Activated T-cell treated with anti-CD3 and anti-CD28 coated beads for 4 hours (primary cell): ENCODE data around the gene KLF13.

ENCODE experiments used
- DNase-seq: peaks from one replicate; pipeline ENCODE4 v3.0.0-alpha.2; 2020

Gene KLF13

GRCh38 chr15:31300981-31301672, 25.5 kb upstream of the KLF13 start:
- no peak for DNase-seq

- no peak for DNase-seq
These were observed 25.0 kb upstream of the KLF13 start for GRCh38 chr15:31301673-31301990.

- no peak for DNase-seq
These were observed 24.5 kb upstream of the KLF13 start for GRCh38 chr15:31302029-31302657.

GRCh38 chr15:31302778-31303725, 23.6 kb upstream of the KLF13 start:
- DNase-seq, result no peak

- DNase-seq, result no peak
These were observed 22.6 kb upstream of the KLF13 start for GRCh38 chr15:31303726-31304648.

GRCh38 chr15:31304751-31305365, 21.8 kb upstream of the KLF13 start:
- DNase-seq, result no peak

- no peak for DNase-seq
These were observed 21.3 kb upstream of the KLF13 start for GRCh38 chr15:31305375-31305774.

GRCh38 chr15:31305796-31306425, 20.7 kb upstream of the KLF13 start:
- no peak for DNase-seq

GRCh38 chr15:31306426-31307269, 20.0 kb upstream of the KLF13 start:
- no peak for DNase-seq

GRCh38 chr15:31307270-31308184, 19.1 kb upstream of the KLF13 start:
- DNase-seq, result no peak

GRCh38 chr15:31308185-31308639, 18.4 kb upstream of the KLF13 start:
- no peak for DNase-seq

GRCh38 chr15:31309893-31310606, 16.6 kb upstream of the KLF13 start:
- no peak for DNase-seq

GRCh38 chr15:31311735-31312619, 14.7 kb upstream of the KLF13 start:
- DNase-seq, result no peak

- DNase-seq, result no peak
These were observed 13.4 kb upstream of the KLF13 start for GRCh38 chr15:31313223-31313622.

- no peak for DNase-seq
These were observed 12.3 kb upstream of the KLF13 start for GRCh38 chr15:31314380-31314779.

- DNase-seq, result no peak
These were observed 10.4 kb upstream of the KLF13 start for GRCh38 chr15:31316135-31316795.

- no peak for DNase-seq
These were observed 9.6 kb upstream of the KLF13 start for GRCh38 chr15:31317017-31317416.
